Cardiac fibroblast (primary cell): ENCODE results near the gene KLF3.
A peak's percentile ranks its signal among the peaks of the same experiment; 100 is the strongest.

Source experiments
- DNase-seq, 2 donors: peaks; one replicate each; pipeline versions ENCODE4 v3.0.0 to v3.0.0-alpha.2; 2010; ENCODE audit warnings: low read depth in 2 of 2
- H3K4me3 ChIP-seq, 2 donors: replicated peaks in 1 of 2; 1 replicate in 1 of 2; 2 replicates in 1 of 2; pipeline ENCODE4 v1.5.1; 2011; ENCODE audit warnings: low read depth in 2 of 2, low read length in 2 of 2, mild to moderate bottlenecking in 2 of 2, moderate library complexity in 1 of 2
- TF ChIP-seq, protein P1 (sequence below): IDR thresholded peaks from one replicate; pipeline ENCODE4 v1.5.1; 2011; ENCODE audit warnings: low read depth, mild to moderate bottlenecking, low read length, inconsistent platforms

The KLF3 gene

DNA sequence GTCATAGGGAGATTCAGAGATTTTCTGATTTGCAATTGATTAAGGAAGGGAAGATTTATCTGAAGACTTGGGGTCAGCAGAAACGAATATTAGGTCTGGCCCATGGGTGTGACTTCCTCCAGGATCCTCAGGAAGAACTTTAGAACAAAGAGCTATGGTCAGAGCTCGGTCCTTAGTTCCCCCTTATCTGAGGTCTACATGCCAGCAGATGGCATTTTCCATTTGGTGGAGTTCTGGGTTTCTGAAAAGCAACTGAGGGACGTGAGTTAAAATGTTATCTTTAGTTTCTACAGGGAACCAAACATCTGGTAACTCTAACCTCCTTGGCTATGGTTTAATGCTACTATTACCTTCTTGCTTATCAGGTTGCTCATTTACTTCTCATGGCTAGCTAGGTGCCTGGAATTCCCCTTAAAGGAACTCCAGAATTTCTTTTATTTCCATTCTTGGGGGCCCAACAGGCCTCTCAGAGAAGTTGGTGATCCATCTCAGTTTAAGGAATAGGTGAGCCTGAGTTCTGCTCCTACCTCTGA, 40.7 kb downstream of the KLF3 start:
- TF ChIP-seq, protein P1, sequence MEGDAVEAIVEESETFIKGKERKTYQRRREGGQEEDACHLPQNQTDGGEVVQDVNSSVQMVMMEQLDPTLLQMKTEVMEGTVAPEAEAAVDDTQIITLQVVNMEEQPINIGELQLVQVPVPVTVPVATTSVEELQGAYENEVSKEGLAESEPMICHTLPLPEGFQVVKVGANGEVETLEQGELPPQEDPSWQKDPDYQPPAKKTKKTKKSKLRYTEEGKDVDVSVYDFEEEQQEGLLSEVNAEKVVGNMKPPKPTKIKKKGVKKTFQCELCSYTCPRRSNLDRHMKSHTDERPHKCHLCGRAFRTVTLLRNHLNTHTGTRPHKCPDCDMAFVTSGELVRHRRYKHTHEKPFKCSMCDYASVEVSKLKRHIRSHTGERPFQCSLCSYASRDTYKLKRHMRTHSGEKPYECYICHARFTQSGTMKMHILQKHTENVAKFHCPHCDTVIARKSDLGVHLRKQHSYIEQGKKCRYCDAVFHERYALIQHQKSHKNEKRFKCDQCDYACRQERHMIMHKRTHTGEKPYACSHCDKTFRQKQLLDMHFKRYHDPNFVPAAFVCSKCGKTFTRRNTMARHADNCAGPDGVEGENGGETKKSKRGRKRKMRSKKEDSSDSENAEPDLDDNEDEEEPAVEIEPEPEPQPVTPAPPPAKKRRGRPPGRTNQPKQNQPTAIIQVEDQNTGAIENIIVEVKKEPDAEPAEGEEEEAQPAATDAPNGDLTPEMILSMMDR, result no peak
- no peak for DNase-seq
- H3K4me3 ChIP-seq, result no peak overlapping the region

DNA sequence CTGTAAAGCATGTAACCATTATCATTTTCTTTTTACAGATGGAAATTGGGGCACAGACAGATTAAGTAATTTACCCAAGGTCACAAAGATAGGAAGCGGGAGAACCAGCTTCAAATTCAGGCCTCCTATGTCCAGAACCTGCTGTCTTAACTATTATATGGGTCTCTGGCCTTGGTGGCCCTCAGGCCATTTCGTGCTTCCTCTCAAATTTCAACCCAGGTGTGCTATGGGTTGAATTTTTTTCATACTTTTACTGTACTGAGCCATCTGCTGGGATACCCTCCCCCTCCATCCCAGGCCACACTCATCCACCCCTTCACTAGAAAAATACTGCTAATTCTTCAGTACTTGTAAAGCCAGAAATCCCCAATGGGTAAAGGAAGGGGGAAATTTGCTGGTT, 42.3 kb downstream of the KLF3 start:
- H3K4me3 ChIP-seq, result no peak overlapping the region
- DNase-seq, result no peak

DNA sequence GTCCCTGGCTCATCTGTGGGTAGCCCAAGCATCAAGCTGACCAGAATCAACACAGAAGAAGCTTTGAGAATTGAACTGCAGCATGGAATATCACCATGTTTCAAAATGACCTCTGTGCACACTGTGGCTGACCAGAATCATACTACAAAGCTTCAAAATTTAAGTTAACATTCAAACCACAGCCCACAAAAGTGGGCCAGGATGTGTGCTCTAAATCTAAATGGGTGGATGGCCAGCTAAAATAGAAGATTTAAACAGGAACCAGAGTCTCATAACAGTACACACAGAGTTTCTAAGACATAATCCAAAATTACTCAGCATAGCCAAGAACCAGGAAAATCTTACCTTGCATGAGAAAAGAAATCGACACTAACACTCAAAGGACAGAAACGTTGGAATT, 46.1 kb downstream of the KLF3 start:
- TF ChIP-seq, protein P1, result no peak
- no peak for DNase-seq
- no peak overlapping the region for H3K4me3 ChIP-seq

More for the DNA sequence above, 42.3 kb downstream of the KLF3 start:
- TF ChIP-seq, protein P1, result no peak

DNA sequence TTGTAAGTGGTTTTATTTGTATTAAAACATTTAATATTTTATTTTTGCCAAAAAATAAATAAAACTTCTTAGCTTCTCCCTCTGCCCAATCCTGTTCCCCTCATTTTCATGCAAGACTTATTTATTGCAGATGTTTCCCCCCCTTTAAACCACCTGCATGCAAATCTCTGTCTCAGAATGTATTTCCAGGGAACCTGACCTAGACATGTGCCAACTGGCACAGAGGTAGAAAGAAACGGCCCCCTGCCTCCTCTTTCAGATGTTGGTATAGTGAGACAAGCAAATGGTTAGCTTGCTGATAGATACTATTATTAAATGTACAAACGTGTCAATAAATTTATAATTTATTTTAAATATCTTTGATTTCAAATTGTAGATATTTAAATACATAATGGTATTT, 47.1 kb downstream of the KLF3 start:
- TF ChIP-seq, protein P1, result no peak
- no peak for DNase-seq
- no peak overlapping the region for H3K4me3 ChIP-seq

DNA sequence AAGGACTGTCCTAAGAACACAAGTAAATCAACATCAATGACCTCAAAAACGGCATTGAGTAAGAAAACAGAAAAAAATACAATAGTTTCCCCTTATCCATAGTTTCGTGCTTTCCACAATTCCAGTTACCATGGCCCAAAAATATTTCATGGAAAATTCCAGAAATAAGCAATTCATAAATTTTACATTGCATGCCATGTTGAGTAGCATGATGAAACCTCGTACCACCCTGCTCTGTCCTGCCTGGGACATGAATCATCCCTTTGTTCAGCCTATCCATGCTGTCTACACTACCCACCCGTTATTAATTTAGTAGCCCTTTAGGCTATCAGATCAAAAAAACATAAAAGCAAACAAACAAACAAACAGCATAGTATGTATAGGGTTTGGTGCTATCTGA, 51.1 kb downstream of the KLF3 start:
- H3K4me3 ChIP-seq, result no peak overlapping the region
- no peak for DNase-seq
- TF ChIP-seq, protein P1, result no peak

DNA sequence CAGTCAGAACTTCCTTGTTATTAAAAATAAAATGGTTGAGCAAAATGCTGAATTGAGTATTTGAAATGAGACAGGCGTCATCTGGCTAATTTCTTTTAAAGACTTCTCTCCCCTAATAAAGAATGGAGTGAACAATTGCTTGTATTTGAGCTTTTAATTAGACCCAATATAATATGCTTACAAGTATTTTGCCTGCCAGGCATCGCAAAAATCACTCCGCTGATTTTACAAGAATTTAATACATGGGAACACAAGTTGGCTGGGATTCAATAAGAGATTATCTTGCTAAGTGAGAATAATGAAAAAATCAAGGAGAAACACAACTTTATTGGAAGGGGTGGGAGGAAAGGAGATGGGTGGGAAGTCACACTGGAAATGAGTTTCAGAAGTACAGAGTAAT, 52.3 kb downstream of the KLF3 start:
- no peak overlapping the region for H3K4me3 ChIP-seq
- TF ChIP-seq, protein P1, result no peak
- no peak for DNase-seq

DNA sequence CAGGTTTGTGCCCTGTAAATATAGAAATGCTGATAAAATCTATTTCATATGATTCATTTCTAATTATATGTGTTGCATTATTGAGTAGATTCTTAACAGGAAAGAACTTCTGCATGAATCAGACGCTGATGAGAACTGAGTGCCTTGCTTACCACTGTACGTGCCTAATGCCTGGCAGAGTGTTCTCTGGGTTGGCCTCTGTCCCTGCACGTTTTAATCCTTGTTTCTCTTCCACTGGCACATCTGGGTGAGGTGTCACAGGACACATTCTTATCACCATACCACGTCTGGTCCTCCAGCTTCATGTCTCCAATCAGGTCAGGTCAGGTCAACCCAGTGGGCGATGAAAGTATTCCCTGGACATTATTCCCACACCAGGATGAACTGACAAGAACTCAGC, 53.6 kb downstream of the KLF3 start:
- peak; percentile 38 to 49 for DNase-seq
- no peak overlapping the region for H3K4me3 ChIP-seq
- TF ChIP-seq, protein P1, result no peak
